Measurements from ENCODE around the gene VPS35. TPM values are rescaled to one million over a fixed set of nuclear protein-coding genes. Genes with fewer than 3 reads are reported as not detected.

The VPS35 gene
- 10 to 100 TPM; 30.0 to 60.1 (median 41.4) TPM for total RNA-seq

- peaks cover 30 to 32% of the 10 kb centered on the region in 2 donors for H3K4me1 ChIP-seq
- intact Hi-C loops (cut with DNase I; ENCODE audit: low total_unique reads): loop anchor here (1.0 to 2.0 kb wide), 3 partner anchors 38 to 142 kb away; partner anchors contain the start of gene C16orf87
- in situ Hi-C loops (cut with MboI; ENCODE audit: low sequenced_read_pairs in 4 of 4): no loop called here
Observed at GRCh38 chr16:46688654-46689364, at the start of gene VPS35. VPS35 (minus strand) TSS chr16:46689178; CDS start chr16:46689133, 45 bp downstream.

GRCh38 chr16:46737621-46738214 is 48.7 kb upstream of the VPS35 start:
- in situ Hi-C loops (cut with MboI; ENCODE audit: low sequenced_read_pairs in 4 of 4) (no loop called here), intact Hi-C loops (cut with DNase I; ENCODE audit: low total_unique reads) (no loop called here)
- H3K27ac ChIP-seq: peak overlapping the region in 3 of 4 donors; percentile 1 to 62 (median 34)
- DNase-seq: no peak
- ATAC-seq: peak in 1 of 2 donors; percentile 24
- H3K9me3 ChIP-seq: no peaks in the 10 kb centered on the region
- H3K4me3 ChIP-seq: no peak overlapping the region
- H3K27me3 ChIP-seq: no peaks in the 10 kb centered on the region
- peaks cover under 1 to 10% of the 10 kb centered on the region in 2 donors for H3K4me1 ChIP-seq
- no peak for TF ChIP-seq POLR2A (IDR thresholded peaks at IDR 0.05)
- H3K36me3 ChIP-seq: no peaks in the 10 kb centered on the region

More at GRCh38 chr16:46688654-46689364, at the start of gene VPS35:
- peak; percentile 98 for ATAC-seq
- peak; percentile 99 to 100 for DNase-seq
- H3K27me3 ChIP-seq: no peaks in the 10 kb centered on the region
- peak within 1 kb of the TSS; percentile 91 to 97 (median 96) for H3K27ac ChIP-seq
- H3K36me3 ChIP-seq: no peaks in the 10 kb centered on the region
- peak within 1 kb of the TSS; percentile 86 to 97 (median 92) for H3K4me3 ChIP-seq
- H3K9me3 ChIP-seq: no peaks in the 10 kb centered on the region
- peak; percentile 80 to 87 for TF ChIP-seq POLR2A (IDR thresholded peaks at IDR 0.05)
- TF ChIP-seq CTCF (IDR thresholded peaks at IDR 0.05 in 4 of 5, conservative IDR thresholded peaks at IDR 0.05 in 1 of 5): peak in 1 of 5 experiments; percentile 25

- Histone ChIP-seq H3K27ac (peak overlapping the region in 2 of 4 donors; percentile 1 to 62), H3K9me3 (no peaks in the 10 kb centered on the region), H3K4me1 (peaks cover 0 to 10% of the 10 kb centered on the region in 2 donors), H3K36me3 (no peaks in the 10 kb centered on the region), H3K4me3 (no peak overlapping the region), H3K27me3 (no peaks in the 10 kb centered on the region)
- intact Hi-C loops (cut with DNase I; ENCODE audit: low total_unique reads): no loop called here
- DNase-seq (no peak), ATAC-seq (peak in 1 of 2 donors; percentile 65)
- in situ Hi-C loops (cut with MboI; ENCODE audit: low sequenced_read_pairs in 4 of 4): no loop called here
- no peak for TF ChIP-seq POLR2A (IDR thresholded peaks at IDR 0.05)
- TF ChIP-seq CTCF (IDR thresholded peaks at IDR 0.05 in 4 of 5, conservative IDR thresholded peaks at IDR 0.05 in 1 of 5): no peak
Observed at GRCh38 chr16:46736695-46737094, 47.7 kb upstream of the VPS35 start.

GRCh38 chr16:46733319-46733830 is 44.4 kb upstream of the VPS35 start:
- peaks cover 0 to 10% of the 10 kb centered on the region in 2 donors for H3K4me1 ChIP-seq
- intact Hi-C loops (cut with DNase I; ENCODE audit: low total_unique reads) (no loop called here), in situ Hi-C loops (cut with MboI; ENCODE audit: low sequenced_read_pairs in 4 of 4) (no loop called here)
- TF ChIP-seq CTCF (IDR thresholded peaks at IDR 0.05 in 4 of 5, conservative IDR thresholded peaks at IDR 0.05 in 1 of 5) (no peak), POLR2A (IDR thresholded peaks at IDR 0.05) (no peak)
- H3K9me3 ChIP-seq: no peaks in the 10 kb centered on the region
- no peak for DNase-seq
- H3K36me3 ChIP-seq: no peaks in the 10 kb centered on the region
- H3K27ac ChIP-seq: peak overlapping the region in 1 of 4 donors; percentile 20
- no peak overlapping the region for H3K4me3 ChIP-seq
- no peak for ATAC-seq
- H3K27me3 ChIP-seq: no peaks in the 10 kb centered on the region

GRCh38 chr16:46732561-46732960 is 43.6 kb upstream of the VPS35 start:
- Histone ChIP-seq H3K9me3 (no peaks in the 10 kb centered on the region), H3K4me3 (no peak overlapping the region), H3K27me3 (no peaks in the 10 kb centered on the region), H3K4me1 (peaks cover 0 to 6% of the 10 kb centered on the region in 2 donors), H3K27ac (no peak overlapping the region), H3K36me3 (no peaks in the 10 kb centered on the region)
- DNase-seq (no peak), ATAC-seq (no peak)
- TF ChIP-seq POLR2A (IDR thresholded peaks at IDR 0.05): no peak
- no peak for TF ChIP-seq CTCF (IDR thresholded peaks at IDR 0.05 in 4 of 5, conservative IDR thresholded peaks at IDR 0.05 in 1 of 5)
- intact Hi-C loops (cut with DNase I; ENCODE audit: low total_unique reads): no loop called here
- in situ Hi-C loops (cut with MboI; ENCODE audit: low sequenced_read_pairs in 4 of 4): no loop called here

All from gastrocnemius medialis (tissue), 4 donors.